ENCODE data around the gene PRELID3B.

DNA sequence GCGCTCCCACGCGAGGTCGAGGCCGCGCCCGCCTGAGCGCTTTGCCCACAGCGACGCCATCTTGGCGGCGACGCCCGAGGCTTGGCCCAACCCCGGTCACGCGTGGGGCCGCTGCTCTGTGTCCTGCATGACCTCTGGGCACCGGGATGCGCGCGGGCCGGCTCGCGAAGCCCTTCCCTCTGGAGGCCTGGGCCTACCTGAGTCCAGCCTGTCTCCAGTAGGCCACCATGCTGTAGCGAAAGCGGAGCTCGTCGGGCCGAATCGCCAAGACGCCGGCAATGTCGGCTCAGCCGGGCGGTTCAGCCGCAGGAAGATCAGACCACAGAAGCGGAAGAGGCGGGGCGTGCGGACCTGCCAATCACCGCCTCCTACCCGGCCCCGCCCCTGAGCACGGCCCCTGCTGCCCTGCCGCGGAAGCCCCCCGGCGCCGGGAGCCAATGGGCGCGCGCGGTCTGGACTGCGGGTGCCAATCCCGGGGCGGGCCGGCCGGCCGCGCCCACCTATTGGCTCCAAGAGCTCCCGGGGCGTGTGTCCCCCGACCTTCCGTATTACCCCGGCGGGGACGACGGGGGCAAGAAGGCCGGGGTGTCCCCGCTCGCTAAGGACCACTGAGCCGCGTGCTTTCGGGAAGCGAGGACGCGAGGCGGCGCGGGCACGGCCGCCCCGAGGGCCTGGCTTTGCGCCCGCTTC is 10.4 kb downstream of the PRELID3B start, which contains the start of gene ATP5F1E:
- TF ChIP-seq, protein P1, sequence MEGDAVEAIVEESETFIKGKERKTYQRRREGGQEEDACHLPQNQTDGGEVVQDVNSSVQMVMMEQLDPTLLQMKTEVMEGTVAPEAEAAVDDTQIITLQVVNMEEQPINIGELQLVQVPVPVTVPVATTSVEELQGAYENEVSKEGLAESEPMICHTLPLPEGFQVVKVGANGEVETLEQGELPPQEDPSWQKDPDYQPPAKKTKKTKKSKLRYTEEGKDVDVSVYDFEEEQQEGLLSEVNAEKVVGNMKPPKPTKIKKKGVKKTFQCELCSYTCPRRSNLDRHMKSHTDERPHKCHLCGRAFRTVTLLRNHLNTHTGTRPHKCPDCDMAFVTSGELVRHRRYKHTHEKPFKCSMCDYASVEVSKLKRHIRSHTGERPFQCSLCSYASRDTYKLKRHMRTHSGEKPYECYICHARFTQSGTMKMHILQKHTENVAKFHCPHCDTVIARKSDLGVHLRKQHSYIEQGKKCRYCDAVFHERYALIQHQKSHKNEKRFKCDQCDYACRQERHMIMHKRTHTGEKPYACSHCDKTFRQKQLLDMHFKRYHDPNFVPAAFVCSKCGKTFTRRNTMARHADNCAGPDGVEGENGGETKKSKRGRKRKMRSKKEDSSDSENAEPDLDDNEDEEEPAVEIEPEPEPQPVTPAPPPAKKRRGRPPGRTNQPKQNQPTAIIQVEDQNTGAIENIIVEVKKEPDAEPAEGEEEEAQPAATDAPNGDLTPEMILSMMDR (IDR thresholded peaks at IDR 0.05): no peak
- TF ChIP-seq EZH2 (IDR thresholded peaks at IDR 0.05): no peak

All from neural progenitor cell (in vitro differentiated cells).